Natural killer cell (primary cell): ENCODE data around the gene HIGD2B. TPM values are rescaled to one million over a fixed set of nuclear protein-coding genes. Genes with fewer than 3 reads are reported as not detected.
"Not testable (repeated sequence)": the region's sequence is repeated elsewhere in the genome, so short reads cannot be mapped to it uniquely, and the experiment has no call there.

Experiments used
- ATAC-seq, 3 donors: fragments of 150-1000 bp in 2 of 3; fragments of 200-7000 bp in 1 of 3; cut with Tn5 transposase; 1 replicate in 1 of 3; 2 replicates in 2 of 3; pipeline ENCODE4 v1.10.0; 2021; ENCODE audit warnings: mild to moderate bottlenecking in 2 of 3, moderate library complexity in 2 of 3
- DNase-seq, 2 donors: peaks; one replicate each; pipeline versions ENCODE4 v3.0.0 to v3.0.0-alpha.2; 2013 to 2021; ENCODE audit warnings: mixed read lengths in 1 of 2
- H3K27ac ChIP-seq: one replicate; pipeline ENCODE4 v1.5.1; 2013; ENCODE audit warnings: mild to moderate bottlenecking, low read length
- H3K27me3 ChIP-seq: one replicate; pipeline ENCODE4 v1.6.1; 2013; ENCODE audit warnings: low read length; ENCODE audit not compliant: control insufficient read depth, insufficient read depth
- H3K36me3 ChIP-seq: one replicate; pipeline ENCODE4 v1.6.1; 2013; ENCODE audit warnings: low read length; ENCODE audit not compliant: control insufficient read depth, insufficient read depth
- H3K4me1 ChIP-seq: one replicate; pipeline ENCODE4 v1.6.1; 2013; ENCODE audit warnings: low read length; ENCODE audit not compliant: control insufficient read depth, insufficient read depth
- H3K4me3 ChIP-seq: one replicate; pipeline ENCODE4 v1.5.1; 2013; ENCODE audit warnings: low read length
- H3K9me3 ChIP-seq: one replicate; pipeline ENCODE4 v1.6.1; 2013; ENCODE audit warnings: low read length; ENCODE audit not compliant: control insufficient read depth, insufficient read depth
- H3K27ac Mint-ChIP-seq, 2 donors: one replicate each; pipeline ENCODE4 v1.8.0; 2022; ENCODE audit warnings: mild to moderate bottlenecking in 2 of 2, mixed read lengths in 2 of 2, moderate library complexity in 1 of 2
- H3K27me3 Mint-ChIP-seq, 2 donors: one replicate each; pipeline ENCODE4 v1.8.0; 2022; ENCODE audit warnings: low read depth in 2 of 2, mixed read lengths in 2 of 2
- H3K36me3 Mint-ChIP-seq: one replicate; pipeline ENCODE4 v1.8.0; 2022; ENCODE audit warnings: mixed read lengths
- H3K4me1 Mint-ChIP-seq, 2 donors: one replicate each; pipeline ENCODE4 v1.8.0; 2022; ENCODE audit warnings: mixed read lengths in 2 of 2
- H3K4me3 Mint-ChIP-seq: one replicate; pipeline ENCODE4 v1.8.0; 2022; ENCODE audit warnings: mild to moderate bottlenecking, moderate library complexity, mixed read lengths
- H3K9me3 Mint-ChIP-seq, 2 donors: one replicate each; pipeline ENCODE4 v1.8.0; 2022; ENCODE audit warnings: mixed read lengths in 2 of 2
- WGBS: methylation state at CpG from one replicate; pipeline ENCODE4 v1.1.7; 2013; ENCODE audit warnings: missing lambda C conversion rate; ENCODE audit not compliant: insufficient coverage; 5-methylcytosine and 5-hydroxymethylcytosine counted together
- intact Hi-C: fragments of 100-400 bp; cut with micrococcal nuclease; formaldehyde crosslinking; loops from one replicate; pipeline ENCODE4 v1.14.2; 2022
- total RNA-seq, 4 donors: library from RNA; stranded (reverse); fragments of 120-200 nt in 1 of 4; gene quantifications; one replicate each; pipeline versions ENCODE4 v1.2.3 to v1.2.4, GENCODE V29; 2013 to 2022

The HIGD2B gene
- total RNA-seq, 3 donors from 2014 or later (not counting 1 experiment from before 2014, with no cell fraction given), result 0.88 to 1.8 (median 1.1) TPM

DNA sequence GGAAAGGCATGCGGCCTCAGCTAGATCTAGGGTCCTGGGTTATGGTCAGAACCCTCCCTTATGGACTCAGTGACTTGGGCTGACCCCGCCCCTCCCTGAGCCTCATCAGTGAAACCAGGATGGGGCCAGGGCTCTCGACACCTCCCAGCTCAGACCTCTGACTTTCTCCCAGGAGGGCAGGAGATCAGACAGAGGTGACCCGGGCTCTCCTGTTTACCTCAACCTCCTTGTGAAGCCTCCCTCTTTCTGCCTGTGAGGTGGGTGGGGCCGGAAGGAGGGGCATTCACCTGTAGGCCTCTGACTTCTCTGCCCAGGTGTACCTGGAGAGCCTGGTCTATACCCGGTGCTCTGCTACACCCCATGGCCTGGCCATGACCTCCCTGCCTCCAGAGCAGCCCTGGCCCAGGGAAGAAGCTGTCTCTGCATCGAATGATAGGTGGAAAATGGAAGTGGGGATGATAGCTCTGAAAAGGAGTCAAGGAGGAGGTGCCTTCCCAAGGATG, 56.9 kb downstream of the HIGD2B start:
- intact Hi-C loops, H3K4me1 ChIP-seq, H3K36me3 Mint-ChIP-seq, H3K27ac Mint-ChIP-seq, H3K4me1 Mint-ChIP-seq, DNase-seq, H3K27me3 ChIP-seq, H3K4me3 ChIP-seq, H3K27ac ChIP-seq, H3K9me3 ChIP-seq, H3K9me3 Mint-ChIP-seq, ATAC-seq, H3K36me3 ChIP-seq, H3K4me3 Mint-ChIP-seq, H3K27me3 Mint-ChIP-seq: not testable (repeated sequence)
- 85% methylated on average over 7 of the region's 7 CpGs for WGBS

DNA sequence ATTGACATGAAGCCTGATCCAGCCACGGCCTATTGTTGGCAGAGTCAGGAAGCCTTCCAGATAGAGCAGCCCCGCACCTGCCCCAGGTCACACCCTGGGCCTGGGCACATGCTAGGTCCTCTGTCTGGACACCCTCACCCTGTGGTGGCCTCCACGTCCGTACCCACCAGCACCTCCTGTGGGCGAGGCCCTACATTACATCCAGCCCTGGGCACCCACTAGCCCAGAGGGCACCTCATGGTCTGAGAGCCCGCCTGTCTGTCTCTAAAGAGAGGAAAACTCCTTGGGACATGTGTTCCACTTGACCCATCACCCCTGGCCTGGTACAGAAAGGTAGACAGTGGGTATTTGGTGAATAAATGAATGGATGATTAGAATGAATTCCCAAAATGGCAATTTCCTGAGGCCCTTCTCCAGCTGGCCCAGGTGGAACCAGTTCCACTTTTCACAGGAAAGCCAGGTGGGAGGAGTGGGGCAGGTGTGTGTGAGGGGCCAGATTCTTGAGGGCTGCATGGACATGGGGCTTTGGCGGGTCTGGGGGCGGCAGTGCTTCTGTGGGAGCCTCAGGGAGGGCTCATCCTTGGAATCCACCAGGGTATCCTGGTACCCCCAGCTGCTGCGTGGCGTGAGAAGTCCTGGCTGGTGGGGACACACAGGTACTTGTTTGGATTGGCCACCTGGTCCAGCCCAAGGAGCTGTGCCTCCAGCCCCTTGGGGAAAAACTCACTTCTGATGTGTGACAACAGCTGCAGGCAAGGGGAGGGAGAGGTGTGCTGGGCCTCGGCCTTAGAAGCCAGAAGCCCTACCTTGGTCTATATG, 57.5 kb downstream of the HIGD2B start:
- WGBS, result 93% methylated on average over 10 of the region's 11 CpGs
- H3K4me1 ChIP-seq, H3K27ac ChIP-seq, H3K4me3 ChIP-seq, intact Hi-C loops, H3K36me3 Mint-ChIP-seq, H3K27ac Mint-ChIP-seq, H3K4me1 Mint-ChIP-seq, H3K36me3 ChIP-seq, DNase-seq, H3K9me3 ChIP-seq, H3K27me3 ChIP-seq, H3K27me3 Mint-ChIP-seq, ATAC-seq, H3K4me3 Mint-ChIP-seq, H3K9me3 Mint-ChIP-seq: not testable (repeated sequence)

DNA sequence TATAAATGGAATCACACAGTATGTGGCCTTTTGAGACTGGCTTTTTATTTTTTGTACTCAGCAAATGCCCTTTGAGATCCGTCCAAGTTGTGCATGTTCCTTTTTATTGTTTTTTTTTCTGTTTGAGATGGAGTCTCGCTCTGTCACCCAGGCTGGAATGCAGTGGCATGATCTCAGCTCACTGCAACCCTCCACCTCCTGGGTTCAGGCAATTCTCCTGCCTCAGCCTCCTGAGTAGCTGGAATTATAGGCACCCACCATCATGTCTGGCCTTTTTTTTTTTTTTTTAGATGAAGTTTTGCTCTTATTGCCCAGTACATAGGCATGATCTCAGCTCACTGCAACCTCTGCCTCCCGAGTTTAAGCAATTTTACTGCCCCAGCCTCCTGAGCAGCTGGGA, 59.8 kb downstream of the HIGD2B start:
- ATAC-seq, H3K36me3 ChIP-seq, H3K27me3 Mint-ChIP-seq, H3K27ac ChIP-seq, H3K4me1 ChIP-seq, H3K27me3 ChIP-seq, H3K9me3 ChIP-seq, H3K9me3 Mint-ChIP-seq, H3K4me3 ChIP-seq, intact Hi-C loops, H3K27ac Mint-ChIP-seq, DNase-seq, H3K36me3 Mint-ChIP-seq, H3K4me1 Mint-ChIP-seq, H3K4me3 Mint-ChIP-seq: not testable (repeated sequence)
- 87% methylated on average over 3 of the region's 3 CpGs for WGBS

Other genes with a start within 250 kb of the HIGD2B start
- gene ARIH1, start 211.9 kb downstream of the HIGD2B start, total RNA-seq, result 100 to 1,000 TPM; 193 to 212 (median 212) TPM
- gene GOLGA6B, start 31.5 kb downstream of the HIGD2B start, total RNA-seq, result 1 to 10 TPM in 1 of 3 donors, not detected in 2; 1.1 TPM
- 10 to 100 TPM; 24.7 to 37.2 (median 26.7) TPM for gene BBS4, start within 50 bp of the HIGD2B start, total RNA-seq
- gene ADPGK, start 97.6 kb upstream of the HIGD2B start, total RNA-seq, result 100 to 1,000 TPM in 2 of 3 donors, 10 to 100 TPM in 1; 99.8 to 113 (median 101) TPM